Tibial nerve (tissue), 4 donors: ENCODE data around the gene FBXL14.

Experiments
- CTCF ChIP-seq, 5 experiments: fragments of 200-600 bp in 3 of 5; fragments of 450-650 bp in 2 of 5; sonication (generic) in 3 of 5; IDR thresholded peaks; one replicate each; pipeline ENCODE4 v1.5.1; 2016 to 2019; ENCODE audit warnings: antibody characterized with exemption in 5 of 5, mild to moderate bottlenecking in 3 of 5, moderate library complexity in 2 of 5
- EP300 ChIP-seq, 2 donors: sonication (generic); formaldehyde crosslinking; IDR thresholded peaks; one replicate each; pipeline ENCODE4 v1.6.1; 2017; ENCODE audit warnings: antibody characterized with exemption in 2 of 2, mild to moderate bottlenecking in 1 of 2
- POLR2A ChIP-seq, 2 donors: fragments of 450-650 bp; IDR thresholded peaks; one replicate each; pipeline ENCODE4 v1.6.1; 2017; ENCODE audit warnings: antibody characterized with exemption in 2 of 2, mild to moderate bottlenecking in 2 of 2, moderate library complexity in 2 of 2

DNA sequence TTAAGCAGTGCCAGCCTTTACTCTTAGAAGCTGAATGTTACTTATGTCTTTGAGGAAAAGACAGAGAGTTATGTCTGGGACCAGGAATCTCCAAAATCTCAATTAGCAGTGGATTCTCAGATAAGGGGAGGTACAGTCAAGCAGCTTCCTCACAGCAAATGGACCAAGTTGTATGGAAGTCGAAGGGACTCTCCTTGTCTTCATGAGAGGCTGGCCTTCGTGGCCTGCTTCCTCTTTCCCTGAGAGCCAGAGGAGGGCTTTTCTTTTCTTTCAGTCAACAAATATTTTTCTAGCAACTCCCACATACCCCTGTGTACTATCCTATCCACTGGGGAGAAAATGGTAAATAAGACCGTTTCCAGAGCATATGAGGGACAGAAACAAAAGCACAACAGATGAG, 28.0 kb upstream of the FBXL14 start:
- TF ChIP-seq CTCF (IDR thresholded peaks at IDR 0.05) (no peak), POLR2A (IDR thresholded peaks at IDR 0.05) (no peak), EP300 (IDR thresholded peaks at IDR 0.05) (no peak)
